BE2C (cell line): ENCODE data around the gene AFG1L.
"Not testable (repeated sequence)": the region's sequence is repeated elsewhere in the genome, so short reads cannot be mapped to it uniquely, and the experiment has no call there.

Experiments
- DNase-seq: peaks from one replicate; pipeline ENCODE4 v3.0.0-alpha.2; 2020
- H3K27me3 ChIP-seq: fragments of 250-450 bp; sonication (Bioruptor Pico); 2 replicates; pipeline ENCODE4 v1.5.1; 2020; ENCODE audit warnings: mild to moderate bottlenecking
- H3K36me3 ChIP-seq: fragments of 250-450 bp; sonication (Bioruptor Pico); 2 replicates; pipeline ENCODE4 v1.5.1; 2020; ENCODE audit warnings: mild to moderate bottlenecking
- H3K4me1 ChIP-seq: fragments of 250-450 bp; sonication (Bioruptor Pico); 2 replicates; pipeline ENCODE4 v1.5.1; 2020
- H3K4me3 ChIP-seq: 2 replicates; pipeline ENCODE4 v1.5.1; 2011; ENCODE audit warnings: low read depth, low read length
- H3K9me3 ChIP-seq: fragments of 250-450 bp; sonication (Bioruptor Pico); 2 replicates; pipeline ENCODE4 v1.5.1; 2020
- CTCF ChIP-seq: IDR thresholded peaks from 2 replicates; pipeline ENCODE4 v1.5.1; 2012; ENCODE audit warnings: mild to moderate bottlenecking, low read depth, low read length

The AFG1L gene

GRCh38 chr6:108294297-108294726 lies 542 bp upstream of the AFG1L start:
- no peak for DNase-seq
- Histone ChIP-seq H3K36me3 (no peaks in the 10 kb centered on the region), H3K4me1 (no peaks in the 10 kb centered on the region), H3K27me3 (no peaks in the 10 kb centered on the region), H3K9me3 (no peaks in the 10 kb centered on the region), H3K4me3 (peak overlapping the region; percentile 98)
- TF ChIP-seq CTCF: no peak

GRCh38 chr6:108295676-108296075 lies 822 bp downstream of the AFG1L start:
- H3K4me3 ChIP-seq: peak overlapping the region; percentile 98
- no peaks in the 10 kb centered on the region for H3K4me1 ChIP-seq
- DNase-seq: no peak
- H3K9me3 ChIP-seq: no peaks in the 10 kb centered on the region
- TF ChIP-seq CTCF: no peak
- H3K27me3 ChIP-seq: no peaks in the 10 kb centered on the region
- H3K36me3 ChIP-seq: no peaks in the 10 kb centered on the region

GRCh38 chr6:108302386-108302785 lies 7.5 kb downstream of the AFG1L start:
- TF ChIP-seq CTCF: no peak
- Histone ChIP-seq H3K4me1 (no peaks in the 10 kb centered on the region), H3K36me3 (no peaks in the 10 kb centered on the region), H3K27me3 (no peaks in the 10 kb centered on the region), H3K4me3 (no peak overlapping the region), H3K9me3 (no peaks in the 10 kb centered on the region)
- DNase-seq: no peak

- H3K4me3 ChIP-seq: no peak overlapping the region
- no peak for TF ChIP-seq CTCF
- DNase-seq: no peak
These were observed 9.8 kb downstream of the AFG1L start for GRCh38 chr6:108304646-108305045.

GRCh38 chr6:108308641-108309040 lies 13.8 kb downstream of the AFG1L start:
- not testable (repeated sequence) for DNase-seq, H3K36me3 ChIP-seq, H3K4me3 ChIP-seq, H3K9me3 ChIP-seq, H3K4me1 ChIP-seq, H3K27me3 ChIP-seq

More at GRCh38 chr6:108304646-108305045, 9.8 kb downstream of the AFG1L start:
- Histone ChIP-seq H3K27me3 (no peaks in the 10 kb centered on the region), H3K4me1 (no peaks in the 10 kb centered on the region), H3K9me3 (no peaks in the 10 kb centered on the region), H3K36me3 (no peaks in the 10 kb centered on the region)

GRCh38 chr6:108309844-108310243 lies 15.0 kb downstream of the AFG1L start:
- no peaks in the 10 kb centered on the region for H3K4me1 ChIP-seq
- H3K9me3 ChIP-seq: no peaks in the 10 kb centered on the region
- no peaks in the 10 kb centered on the region for H3K27me3 ChIP-seq
- DNase-seq: no peak
- no peaks in the 10 kb centered on the region for H3K36me3 ChIP-seq
- H3K4me3 ChIP-seq: no peak overlapping the region
- no peak for TF ChIP-seq CTCF

GRCh38 chr6:108312605-108313004 lies 17.8 kb downstream of the AFG1L start:
- no peaks in the 10 kb centered on the region for H3K9me3 ChIP-seq
- no peaks in the 10 kb centered on the region for H3K27me3 ChIP-seq
- H3K36me3 ChIP-seq: no peaks in the 10 kb centered on the region
- no peak for DNase-seq
- no peaks in the 10 kb centered on the region for H3K4me1 ChIP-seq
- TF ChIP-seq CTCF: no peak
- no peak overlapping the region for H3K4me3 ChIP-seq
